Measurements from ENCODE around the gene CYB5D1.

DNA sequence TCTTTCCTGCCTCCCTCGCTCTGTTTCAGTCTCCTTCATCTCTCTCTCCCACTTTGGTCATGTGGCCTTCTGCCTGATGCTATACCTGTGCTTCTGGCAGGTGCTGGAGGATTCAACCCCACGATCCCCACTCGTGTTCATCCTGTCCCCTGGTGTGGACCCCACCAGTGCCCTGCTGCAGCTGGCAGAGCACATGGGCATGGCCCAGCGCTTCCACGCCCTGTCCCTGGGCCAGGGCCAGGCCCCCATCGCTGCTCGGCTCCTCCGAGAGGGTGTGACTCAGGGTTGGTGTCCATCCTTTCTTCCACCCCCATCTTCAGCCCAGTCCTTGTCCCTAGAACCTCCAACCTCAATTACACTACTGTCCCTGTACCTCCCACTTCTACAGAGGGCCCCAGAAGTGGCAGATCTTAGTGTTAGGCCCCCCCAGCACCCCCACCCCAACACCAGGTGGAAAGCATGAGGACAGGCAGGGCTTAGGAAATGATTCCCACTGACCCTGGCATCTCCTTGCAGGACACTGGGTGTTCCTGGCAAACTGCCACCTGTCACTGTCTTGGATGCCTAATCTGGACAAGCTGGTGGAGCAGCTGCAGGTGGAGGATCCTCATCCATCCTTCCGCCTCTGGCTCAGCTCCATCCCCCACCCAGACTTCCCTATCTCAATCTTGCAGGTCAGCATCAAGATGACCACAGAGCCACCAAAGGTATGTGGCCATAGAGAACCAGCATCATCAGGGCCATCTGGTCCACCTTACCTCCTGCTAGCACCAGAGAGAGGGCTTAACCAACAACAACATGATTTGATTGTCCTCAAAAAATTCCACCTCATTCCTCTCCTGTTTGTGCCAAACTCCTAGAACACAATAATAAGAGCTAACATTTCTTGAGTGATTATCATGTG is 33.5 kb upstream of the CYB5D1 start:
- TF ChIP-seq, protein P1, sequence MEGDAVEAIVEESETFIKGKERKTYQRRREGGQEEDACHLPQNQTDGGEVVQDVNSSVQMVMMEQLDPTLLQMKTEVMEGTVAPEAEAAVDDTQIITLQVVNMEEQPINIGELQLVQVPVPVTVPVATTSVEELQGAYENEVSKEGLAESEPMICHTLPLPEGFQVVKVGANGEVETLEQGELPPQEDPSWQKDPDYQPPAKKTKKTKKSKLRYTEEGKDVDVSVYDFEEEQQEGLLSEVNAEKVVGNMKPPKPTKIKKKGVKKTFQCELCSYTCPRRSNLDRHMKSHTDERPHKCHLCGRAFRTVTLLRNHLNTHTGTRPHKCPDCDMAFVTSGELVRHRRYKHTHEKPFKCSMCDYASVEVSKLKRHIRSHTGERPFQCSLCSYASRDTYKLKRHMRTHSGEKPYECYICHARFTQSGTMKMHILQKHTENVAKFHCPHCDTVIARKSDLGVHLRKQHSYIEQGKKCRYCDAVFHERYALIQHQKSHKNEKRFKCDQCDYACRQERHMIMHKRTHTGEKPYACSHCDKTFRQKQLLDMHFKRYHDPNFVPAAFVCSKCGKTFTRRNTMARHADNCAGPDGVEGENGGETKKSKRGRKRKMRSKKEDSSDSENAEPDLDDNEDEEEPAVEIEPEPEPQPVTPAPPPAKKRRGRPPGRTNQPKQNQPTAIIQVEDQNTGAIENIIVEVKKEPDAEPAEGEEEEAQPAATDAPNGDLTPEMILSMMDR (conservative IDR thresholded peaks at IDR 0.05), result no peak
- no peak for TF ChIP-seq ZFX (IDR thresholded peaks at IDR 0.05)
